ENCODE data around the gene KICS2. TPM values are rescaled to one million over a fixed set of nuclear protein-coding genes. Genes with fewer than 3 reads are reported as not detected.

KICS2 gene
- total and polyA plus RNA-seq, 9 of the 15 experiments (the other 6 are each of a cell fraction or from before 2014, with no cell fraction given): 2.3 to 6.4 (median 5.5) TPM

GRCh38 chr12:64222009-64222765 lies at the start of gene KICS2 (continued):
- TF ChIP-seq TRIM25 (IDR thresholded peaks at IDR 0.05; ENCODE audit: borderline replicate concordance) (no peak), POLR3A (IDR thresholded peaks at IDR 0.05; ENCODE audit: borderline replicate concordance, extremely low read depth, insufficient read depth, insufficient read length) (no peak), TSC22D4 (tag; IDR thresholded peaks at IDR 0.05) (no peak), MTA2 (IDR thresholded peaks at IDR 0.05; ENCODE audit: low read depth) (no peak), ZNF695 (CRISPR knock-in tag; IDR thresholded peaks at IDR 0.05) (no peak), E2F3 (CRISPR knock-in tag; IDR thresholded peaks at IDR 0.05) (no peak), ZKSCAN8 (CRISPR knock-in tag; IDR thresholded peaks at IDR 0.05) (no peak), HINFP (tag; conservative IDR thresholded peaks at IDR 0.05; ENCODE audit: low read depth) (no peak), ZNF699 (CRISPR knock-in tag; IDR thresholded peaks at IDR 0.05; ENCODE audit: insufficient replicate concordance) (no peak), RBM25 (IDR thresholded peaks at IDR 0.05; ENCODE audit: low read depth, low read length, severe bottlenecking) (no peak), ZNF717 (CRISPR knock-in tag; IDR thresholded peaks at IDR 0.05) (no peak), POLR2G (IDR thresholded peaks at IDR 0.05; ENCODE audit: low read depth, low read length) (peak; percentile 93), NFRKB (IDR thresholded peaks at IDR 0.05; ENCODE audit: low read depth) (no peak), TOE1 (IDR thresholded peaks at IDR 0.05; ENCODE audit: borderline replicate concordance) (peak; percentile 60; the same call in 1 of the 2 replicates), TOE1 (CRISPR knock-in tag; IDR thresholded peaks at IDR 0.05; ENCODE audit: borderline replicate concordance, low read depth) (no peak), ARID1B (IDR thresholded peaks at IDR 0.05) (no peak), ZNF224 (CRISPR knock-in tag; IDR thresholded peaks at IDR 0.05) (0 out of 2 replicates have a peak, but pooled peaks have one; percentile 20), BRD4 (IDR thresholded peaks at IDR 0.05) (no peak), DPF2 (IDR thresholded peaks at IDR 0.05) (no peak; the same call in 1 of the 2 replicates)
- TF ChIP-seq, protein P1, sequence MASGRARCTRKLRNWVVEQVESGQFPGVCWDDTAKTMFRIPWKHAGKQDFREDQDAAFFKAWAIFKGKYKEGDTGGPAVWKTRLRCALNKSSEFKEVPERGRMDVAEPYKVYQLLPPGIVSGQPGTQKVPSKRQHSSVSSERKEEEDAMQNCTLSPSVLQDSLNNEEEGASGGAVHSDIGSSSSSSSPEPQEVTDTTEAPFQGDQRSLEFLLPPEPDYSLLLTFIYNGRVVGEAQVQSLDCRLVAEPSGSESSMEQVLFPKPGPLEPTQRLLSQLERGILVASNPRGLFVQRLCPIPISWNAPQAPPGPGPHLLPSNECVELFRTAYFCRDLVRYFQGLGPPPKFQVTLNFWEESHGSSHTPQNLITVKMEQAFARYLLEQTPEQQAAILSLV (tag; IDR thresholded peaks at IDR 0.05): no peak
- TF ChIP-seq, protein P2, sequence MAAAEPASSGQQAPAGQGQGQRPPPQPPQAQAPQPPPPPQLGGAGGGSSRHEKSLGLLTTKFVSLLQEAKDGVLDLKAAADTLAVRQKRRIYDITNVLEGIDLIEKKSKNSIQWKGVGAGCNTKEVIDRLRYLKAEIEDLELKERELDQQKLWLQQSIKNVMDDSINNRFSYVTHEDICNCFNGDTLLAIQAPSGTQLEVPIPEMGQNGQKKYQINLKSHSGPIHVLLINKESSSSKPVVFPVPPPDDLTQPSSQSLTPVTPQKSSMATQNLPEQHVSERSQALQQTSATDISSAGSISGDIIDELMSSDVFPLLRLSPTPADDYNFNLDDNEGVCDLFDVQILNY (CRISPR knock-in tag; IDR thresholded peaks at IDR 0.05): peak; percentile 55; the same call in 1 of the 2 replicates
- TF ChIP-seq, protein P3, sequence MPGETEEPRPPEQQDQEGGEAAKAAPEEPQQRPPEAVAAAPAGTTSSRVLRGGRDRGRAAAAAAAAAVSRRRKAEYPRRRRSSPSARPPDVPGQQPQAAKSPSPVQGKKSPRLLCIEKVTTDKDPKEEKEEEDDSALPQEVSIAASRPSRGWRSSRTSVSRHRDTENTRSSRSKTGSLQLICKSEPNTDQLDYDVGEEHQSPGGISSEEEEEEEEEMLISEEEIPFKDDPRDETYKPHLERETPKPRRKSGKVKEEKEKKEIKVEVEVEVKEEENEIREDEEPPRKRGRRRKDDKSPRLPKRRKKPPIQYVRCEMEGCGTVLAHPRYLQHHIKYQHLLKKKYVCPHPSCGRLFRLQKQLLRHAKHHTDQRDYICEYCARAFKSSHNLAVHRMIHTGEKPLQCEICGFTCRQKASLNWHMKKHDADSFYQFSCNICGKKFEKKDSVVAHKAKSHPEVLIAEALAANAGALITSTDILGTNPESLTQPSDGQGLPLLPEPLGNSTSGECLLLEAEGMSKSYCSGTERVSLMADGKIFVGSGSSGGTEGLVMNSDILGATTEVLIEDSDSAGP (CRISPR knock-in tag; IDR thresholded peaks at IDR 0.05): peak; percentile 17; the same call in 1 of the 2 replicates

Data from K562 (cell line).